MCF 10A (cell line): ENCODE data around the gene MPC1. TPM values are rescaled to one million over a fixed set of nuclear protein-coding genes. Genes with fewer than 3 reads are reported as not detected.

Source experiments
- BruUV-seq: library from RNA; stranded (reverse); fragments of 400-500 nt; replicated peaks from 2 replicates; lab custom pipeline; 2021; lab: Mats Ljungman, UMichigan
- CTCF ChIA-PET: fragments of 300-600 bp; sonication (Branson Sonifier 250); formaldehyde crosslinking; extraction: SDS; loops from one replicate; lab custom pipeline; 2021; ENCODE audit warnings: antibody characterized with exemption, inconsistent platforms; lab: Yijun Ruan, JAX
- POLR2A ChIA-PET: fragments of 300-600, 350-650 bp; sonication (Branson Sonifier 250); formaldehyde crosslinking; extraction: SDS; loops from one replicate; lab custom pipeline; 2020; ENCODE audit warnings: antibody characterized with exemption, inconsistent platforms; lab: Yijun Ruan, JAX
- DNase-seq: peaks from one replicate; pipeline ENCODE4 v3.0.0-alpha.2; 2018; ENCODE audit not compliant: unreplicated experiment
- H3K27ac Mint-ChIP-seq: one replicate; pipeline ENCODE4 v1.8.0; 2022; ENCODE audit warnings: mild to moderate bottlenecking, low read depth, mixed read lengths; ENCODE audit not compliant: unreplicated experiment
- H3K27me3 Mint-ChIP-seq: one replicate; pipeline ENCODE4 v1.8.0; 2022; ENCODE audit warnings: mixed read lengths; ENCODE audit not compliant: insufficient read depth, unreplicated experiment
- H3K36me3 Mint-ChIP-seq: one replicate; pipeline ENCODE4 v1.8.0; 2022; ENCODE audit warnings: mild to moderate bottlenecking, moderate library complexity, mixed read lengths; ENCODE audit not compliant: insufficient read depth, unreplicated experiment
- H3K4me1 Mint-ChIP-seq: one replicate; pipeline ENCODE4 v1.8.0; 2022; ENCODE audit warnings: mixed read lengths; ENCODE audit not compliant: insufficient read depth, unreplicated experiment
- H3K4me3 Mint-ChIP-seq: one replicate; pipeline ENCODE4 v1.8.0; 2022; ENCODE audit warnings: mild to moderate bottlenecking, moderate library complexity, mixed read lengths; ENCODE audit not compliant: unreplicated experiment
- H3K9me3 Mint-ChIP-seq: one replicate; pipeline ENCODE4 v1.8.0; 2022; ENCODE audit warnings: mixed read lengths; ENCODE audit not compliant: unreplicated experiment
- intact Hi-C: fragments of 100-400 bp; cut with micrococcal nuclease; formaldehyde crosslinking; loops from 2 replicates; pipeline ENCODE4 v1.14.1; 2022
- total RNA-seq: library from RNA; stranded (reverse); gene quantifications from 2 replicates; pipeline ENCODE4 v1.2.3, GENCODE V29; 2022
- TF ChIP-seq, protein P1 (sequence below): fragments of 200-600 bp; IDR thresholded peaks from one replicate; pipeline ENCODE4 v1.8.0; 2022; ENCODE audit warnings: antibody characterized with exemption, mild to moderate bottlenecking; ENCODE audit not compliant: unreplicated experiment

Gene MPC1
- total RNA-seq, 1 experiment from 2014 or later, result 33.1 TPM

DNA sequence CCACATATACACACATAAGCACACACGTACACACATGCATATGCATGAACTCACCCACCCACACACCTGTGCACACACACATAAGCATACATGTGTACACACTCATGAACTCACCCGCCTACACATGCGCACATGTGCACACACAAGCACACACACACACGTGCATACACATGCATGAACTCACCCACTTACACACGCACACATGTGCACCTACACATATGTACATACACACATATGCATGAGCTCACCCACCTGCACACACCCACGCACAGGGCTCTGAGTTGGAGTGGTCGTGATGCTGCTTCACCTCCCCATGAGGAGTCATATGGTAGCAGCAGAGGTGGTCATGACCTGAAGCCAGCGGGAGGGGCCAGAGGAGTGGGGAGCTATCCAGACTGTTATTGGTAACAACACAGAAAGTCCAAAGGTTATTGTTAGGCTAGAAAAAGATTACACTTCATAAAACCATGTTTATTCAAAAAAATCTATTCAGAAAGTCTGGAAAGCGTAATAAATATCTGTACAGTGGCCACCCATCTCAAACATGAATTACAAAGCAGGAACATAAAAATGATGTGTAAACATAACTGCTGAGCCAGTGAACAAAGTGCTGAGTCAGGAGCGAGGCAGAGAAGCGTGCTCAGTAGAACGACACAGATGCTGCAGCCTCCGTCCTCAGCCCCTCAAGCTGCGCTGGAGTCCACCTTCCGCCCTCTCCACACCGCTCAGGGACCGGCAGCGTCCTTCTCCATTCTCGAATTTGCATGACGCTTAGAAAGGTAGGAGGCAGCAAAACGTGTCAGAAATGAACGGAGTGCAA is 26.4 kb upstream of the MPC1 start:
- Mint-ChIP-seq H3K9me3 (no peaks in the 10 kb centered on the region), H3K4me1 (no peaks in the 10 kb centered on the region), H3K27me3 (no peaks in the 10 kb centered on the region), H3K36me3 (peaks cover 56% of the 10 kb centered on the region), H3K4me3 (no peak overlapping the region), H3K27ac (no peak overlapping the region)
- TF ChIP-seq, protein P1, sequence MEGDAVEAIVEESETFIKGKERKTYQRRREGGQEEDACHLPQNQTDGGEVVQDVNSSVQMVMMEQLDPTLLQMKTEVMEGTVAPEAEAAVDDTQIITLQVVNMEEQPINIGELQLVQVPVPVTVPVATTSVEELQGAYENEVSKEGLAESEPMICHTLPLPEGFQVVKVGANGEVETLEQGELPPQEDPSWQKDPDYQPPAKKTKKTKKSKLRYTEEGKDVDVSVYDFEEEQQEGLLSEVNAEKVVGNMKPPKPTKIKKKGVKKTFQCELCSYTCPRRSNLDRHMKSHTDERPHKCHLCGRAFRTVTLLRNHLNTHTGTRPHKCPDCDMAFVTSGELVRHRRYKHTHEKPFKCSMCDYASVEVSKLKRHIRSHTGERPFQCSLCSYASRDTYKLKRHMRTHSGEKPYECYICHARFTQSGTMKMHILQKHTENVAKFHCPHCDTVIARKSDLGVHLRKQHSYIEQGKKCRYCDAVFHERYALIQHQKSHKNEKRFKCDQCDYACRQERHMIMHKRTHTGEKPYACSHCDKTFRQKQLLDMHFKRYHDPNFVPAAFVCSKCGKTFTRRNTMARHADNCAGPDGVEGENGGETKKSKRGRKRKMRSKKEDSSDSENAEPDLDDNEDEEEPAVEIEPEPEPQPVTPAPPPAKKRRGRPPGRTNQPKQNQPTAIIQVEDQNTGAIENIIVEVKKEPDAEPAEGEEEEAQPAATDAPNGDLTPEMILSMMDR, result no peak
- POLR2A ChIA-PET, result no interaction called here
- CTCF ChIA-PET, result interaction anchor here (0.6 to 3.2 kb wide), 2 partner anchors 8 to 33 kb away, joined by 3 to 14 read pairs; no protein-coding TSS in a partner anchor
- no peak for DNase-seq
- BruUV-seq, result no TSS peak
- intact Hi-C loops, result no loop called here

DNA sequence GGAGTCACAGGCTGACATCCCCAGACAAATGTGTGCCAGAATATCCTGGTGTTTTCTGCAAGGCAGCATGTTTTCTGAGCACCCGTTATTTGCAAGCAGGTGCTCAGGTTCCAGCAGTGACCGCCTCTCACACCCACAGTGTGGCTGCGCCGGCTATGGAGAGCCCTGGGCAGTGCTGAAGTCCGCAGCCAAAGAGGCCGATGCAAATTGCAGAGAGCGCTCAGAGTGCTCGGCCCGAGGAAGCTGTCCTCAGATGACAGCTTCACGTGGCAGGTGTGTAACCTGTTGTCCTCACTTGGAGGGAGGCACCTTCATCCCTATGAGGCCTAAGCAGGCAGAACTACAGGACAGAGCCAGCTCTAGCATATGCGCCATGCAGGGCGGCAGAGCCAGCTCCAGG is 23.5 kb upstream of the MPC1 start:
- no peak overlapping the region for H3K27ac Mint-ChIP-seq
- no TSS peak for BruUV-seq
- peaks cover 30% of the 10 kb centered on the region for H3K36me3 Mint-ChIP-seq
- H3K4me3 Mint-ChIP-seq, result no peak overlapping the region
- H3K9me3 Mint-ChIP-seq, result no peaks in the 10 kb centered on the region
- ChIA-PET CTCF (interaction anchor here (0.8 kb wide), 1 partner anchor 9 kb away, joined by 3 read pairs; no protein-coding TSS in a partner anchor), POLR2A (no interaction called here)
- H3K27me3 Mint-ChIP-seq, result no peaks in the 10 kb centered on the region
- intact Hi-C loops, result no loop called here
- no peak for DNase-seq
- peaks cover 8% of the 10 kb centered on the region for H3K4me1 Mint-ChIP-seq
- TF ChIP-seq, protein P1, result no peak

DNA sequence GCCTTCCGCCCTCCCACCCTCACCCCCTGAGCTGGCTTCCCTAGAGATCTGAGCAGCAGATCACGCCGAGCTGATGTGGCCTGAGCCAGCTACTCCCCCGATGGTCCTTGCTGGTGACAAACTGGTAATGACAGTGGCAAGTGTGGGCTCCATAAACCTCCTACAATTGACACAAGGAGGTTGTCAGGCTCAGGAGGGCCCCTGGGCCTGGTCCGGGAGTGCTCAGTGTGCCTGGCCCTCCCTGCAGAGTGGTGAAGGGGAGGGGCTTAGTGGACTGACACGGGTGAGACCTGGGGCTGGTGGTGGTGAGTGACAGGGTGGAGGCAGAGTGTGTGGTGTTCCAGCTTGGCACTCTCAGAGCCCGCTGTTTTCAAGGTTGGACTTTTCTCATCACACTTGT is 22.6 kb upstream of the MPC1 start:
- H3K27me3 Mint-ChIP-seq, result no peaks in the 10 kb centered on the region
- no peak overlapping the region for H3K4me3 Mint-ChIP-seq
- no peak overlapping the region for H3K27ac Mint-ChIP-seq
- CTCF ChIA-PET, result interaction anchor here (1.7 to 2.7 kb wide), 2 partner anchors 124 to 130 kb away, joined by 3 to 9 read pairs; no protein-coding TSS in a partner anchor
- intact Hi-C loops, result no loop called here
- peaks cover 8% of the 10 kb centered on the region for H3K4me1 Mint-ChIP-seq
- TF ChIP-seq, protein P1, result no peak
- DNase-seq, result no peak
- H3K36me3 Mint-ChIP-seq, result peaks cover 22% of the 10 kb centered on the region
- H3K9me3 Mint-ChIP-seq, result no peaks in the 10 kb centered on the region
- POLR2A ChIA-PET, result no interaction called here
- no TSS peak for BruUV-seq

DNA sequence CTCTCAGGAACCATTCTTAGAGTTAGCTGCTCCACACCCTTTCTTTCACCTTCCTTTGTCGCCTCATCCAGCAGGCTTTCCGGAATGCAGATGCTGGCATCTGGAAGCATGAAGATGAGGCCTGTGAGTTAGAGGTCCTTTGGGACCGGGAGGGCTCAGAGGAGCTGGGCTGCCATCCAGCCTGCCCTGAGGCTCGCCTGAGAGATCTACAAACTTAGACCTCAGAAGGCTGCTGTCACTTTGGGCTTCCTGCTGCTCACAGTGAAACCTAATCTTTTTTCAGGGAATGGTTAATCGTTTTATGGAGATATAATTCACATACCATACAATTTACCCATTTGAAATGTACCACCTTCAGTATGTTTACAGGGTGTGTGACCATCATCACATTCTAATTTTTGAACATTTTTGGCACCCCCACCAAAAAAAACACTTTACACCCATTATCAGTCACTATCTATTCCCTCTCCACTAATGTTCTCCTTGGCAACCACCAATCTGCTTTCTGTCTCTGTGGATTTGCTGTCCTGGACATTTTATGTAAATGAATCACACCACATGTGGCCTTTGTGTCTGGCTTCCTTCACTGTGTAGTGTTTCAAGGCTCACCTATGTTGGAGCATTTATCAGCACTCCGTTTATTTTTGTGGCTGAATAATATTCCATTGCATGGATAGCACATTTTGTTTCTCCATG is 20.0 kb upstream of the MPC1 start:
- TF ChIP-seq, protein P1, result no peak
- CTCF ChIA-PET, result interaction anchor here (0.6 to 3.2 kb wide), 4 partner anchors 24 to 628 kb away, joined by 3 to 23 read pairs (median 6); no protein-coding TSS in a partner anchor
- Mint-ChIP-seq H3K27me3 (no peaks in the 10 kb centered on the region), H3K9me3 (peaks cover 6% of the 10 kb centered on the region), H3K36me3 (peaks cover under 1% of the 10 kb centered on the region), H3K27ac (no peak overlapping the region), H3K4me3 (no peak overlapping the region), H3K4me1 (peaks cover 8% of the 10 kb centered on the region)
- no peak for DNase-seq
- BruUV-seq, result no TSS peak
- intact Hi-C loops, result no loop called here
- POLR2A ChIA-PET, result no interaction called here
